Measurements from ENCODE around the gene PAXX.

The PAXX gene

DNA sequence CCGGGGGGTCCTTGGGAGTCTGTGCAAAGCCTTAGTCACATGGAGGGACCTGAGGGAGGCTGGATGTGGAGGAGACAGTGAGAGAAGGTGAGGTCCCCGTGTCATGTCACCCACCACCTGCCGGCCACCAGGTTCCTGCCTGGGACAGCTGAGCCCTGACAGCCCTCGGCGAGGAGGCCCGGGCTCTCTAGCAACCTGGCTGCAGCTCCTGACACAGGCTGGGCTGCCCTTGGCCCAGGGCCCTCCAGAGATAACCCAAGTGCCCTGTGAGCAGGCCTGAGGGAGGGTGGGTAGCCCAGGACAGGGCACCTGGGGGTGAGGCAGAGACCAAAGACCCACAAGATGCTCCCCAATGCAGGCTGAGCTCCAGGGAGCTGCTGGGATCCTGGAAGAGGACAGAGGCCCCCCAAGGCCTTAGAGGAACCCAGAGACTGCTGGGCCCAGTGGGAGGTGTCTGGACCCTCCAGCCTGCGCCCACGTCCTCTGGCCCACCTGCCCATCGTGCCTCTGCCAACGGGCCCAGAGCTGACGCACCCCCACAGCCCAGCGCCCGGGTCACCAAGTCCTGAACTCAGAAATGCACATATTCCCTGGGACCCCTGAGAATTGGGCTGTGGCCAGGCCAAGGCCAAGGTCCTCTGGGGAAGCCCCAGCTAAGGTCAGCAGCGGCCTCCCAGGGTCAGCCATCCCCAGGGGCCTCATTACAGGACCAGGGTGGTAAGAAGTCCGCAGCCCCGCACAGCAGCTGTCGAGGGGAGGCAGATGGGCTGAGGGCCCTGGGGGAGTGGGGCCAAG is 23.7 kb upstream of the PAXX start:
- DNase-seq (ENCODE audit: low spot score), result no peak

DNA sequence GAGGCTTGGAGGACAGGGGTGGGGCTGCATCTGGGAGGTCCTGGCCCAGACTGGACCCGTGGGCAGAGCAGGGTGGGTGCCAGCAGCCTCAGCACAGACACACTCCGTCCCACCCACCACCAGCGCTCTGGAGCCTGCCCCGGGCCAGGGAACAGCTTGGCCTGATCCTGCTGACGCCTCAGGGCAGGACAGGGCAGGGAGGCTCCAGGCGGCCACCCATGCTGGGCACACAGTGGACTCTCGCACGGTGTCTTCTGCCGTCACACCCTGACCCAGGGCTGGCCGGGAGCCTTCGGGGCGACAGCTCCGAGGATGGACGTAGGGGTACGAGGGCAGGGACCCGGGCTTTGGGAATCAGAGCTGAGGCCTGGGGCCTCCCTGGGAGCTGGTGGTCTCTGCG is 23.1 kb upstream of the PAXX start:
- DNase-seq (ENCODE audit: low spot score), result no peak

DNA sequence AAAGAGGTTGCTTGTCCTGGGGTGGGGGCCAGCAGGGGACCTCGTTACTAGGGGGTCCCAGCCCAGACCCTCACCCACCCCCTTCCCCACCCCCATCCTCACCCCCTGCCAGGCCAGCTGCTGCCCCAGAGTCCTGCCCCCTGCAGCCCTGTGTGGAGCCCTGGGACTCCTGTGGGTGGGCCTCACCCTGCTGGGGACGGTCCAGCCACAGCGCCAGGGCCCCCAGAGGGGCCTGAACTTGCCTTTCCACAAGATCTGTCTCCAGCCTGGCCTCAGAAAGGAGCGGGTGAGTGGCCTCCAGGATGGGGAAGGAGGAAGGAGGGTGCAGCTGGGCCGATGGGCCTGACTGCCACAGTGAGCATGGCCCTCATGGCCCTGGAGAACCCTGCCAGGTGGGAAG is 22.4 kb upstream of the PAXX start:
- no peak for DNase-seq (ENCODE audit: low spot score)

DNA sequence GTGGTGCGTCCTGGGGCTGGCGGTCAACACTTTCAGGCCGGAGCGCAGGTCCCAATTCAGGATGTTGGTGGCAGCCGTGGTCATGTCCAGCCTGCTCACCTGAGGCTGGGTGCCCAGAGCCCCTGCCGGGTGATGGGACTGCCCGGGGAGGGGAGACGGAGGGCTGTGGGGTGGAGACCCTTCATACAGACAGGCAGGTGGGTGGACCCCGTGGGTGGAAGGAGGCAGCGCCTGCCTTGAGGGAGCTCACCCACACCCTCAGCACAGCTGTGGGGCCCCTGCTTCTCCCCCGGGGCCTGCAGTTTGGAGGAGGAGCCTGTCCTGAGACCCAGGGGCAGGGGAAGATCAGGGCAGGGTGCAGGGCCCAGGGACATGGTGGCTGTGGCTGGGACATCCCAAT is 21.9 kb upstream of the PAXX start:
- no peak for DNase-seq (ENCODE audit: low spot score)

DNA sequence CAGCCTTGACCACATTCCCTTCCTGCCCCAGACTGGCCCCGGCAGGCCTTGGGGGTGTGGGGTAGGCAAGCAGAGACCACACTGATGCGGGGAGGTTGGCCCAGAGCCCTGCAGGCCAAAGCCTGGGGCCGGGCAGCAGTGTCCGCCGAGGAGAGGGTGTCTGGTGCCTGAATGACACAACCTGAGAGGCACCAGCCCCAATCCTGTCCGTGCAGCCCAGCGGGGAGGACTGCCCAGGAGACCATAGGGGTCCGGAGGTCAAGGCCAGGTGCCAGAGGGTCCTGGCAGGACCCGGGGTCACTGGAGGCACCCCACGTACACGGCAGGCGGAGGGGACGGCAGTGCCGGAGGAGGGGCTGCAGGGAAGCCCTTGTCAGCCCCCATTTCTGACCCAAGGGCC is 20.5 kb upstream of the PAXX start:
- no peak for DNase-seq (ENCODE audit: low spot score)

DNA sequence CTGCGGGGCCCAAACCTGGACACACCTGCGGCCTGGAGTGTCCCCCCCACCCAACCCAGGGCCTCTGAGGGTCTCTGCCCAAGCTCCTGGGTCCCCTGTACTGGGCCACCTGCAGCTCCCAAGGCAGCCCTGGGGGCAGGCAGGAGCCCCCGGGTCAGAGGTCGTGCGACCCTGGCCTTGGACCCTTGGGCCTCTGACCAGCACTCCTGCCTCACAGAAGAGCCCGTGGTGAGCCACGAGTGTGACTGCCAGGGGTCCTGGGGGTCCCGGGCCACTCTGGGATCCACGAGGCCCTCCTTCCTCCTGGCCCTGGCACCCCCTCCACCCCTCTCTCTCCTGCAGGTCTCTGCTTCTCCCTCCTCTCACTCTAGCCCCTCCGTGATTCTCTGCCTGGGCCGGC is 19.9 kb upstream of the PAXX start:
- no peak for DNase-seq (ENCODE audit: low spot score)

DNA sequence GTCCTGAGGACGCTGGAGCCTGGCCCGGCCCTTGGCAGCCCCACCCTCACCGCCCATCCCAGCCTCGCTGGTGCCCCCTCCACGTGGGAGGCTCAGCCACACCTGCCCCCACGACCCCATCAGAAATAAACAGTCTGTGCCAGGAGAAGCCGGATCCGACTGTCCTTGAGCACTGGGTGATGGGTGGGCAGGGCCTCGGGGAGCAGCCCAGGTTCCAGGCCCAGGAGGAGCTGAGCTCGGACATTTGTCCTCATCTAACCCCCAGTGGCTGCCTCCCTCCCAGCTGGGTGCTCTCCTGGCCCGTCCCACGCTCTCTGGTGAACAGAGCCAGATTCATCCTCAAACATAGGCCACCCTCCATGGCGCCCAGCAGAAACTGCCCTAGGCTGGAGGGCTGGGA is 19.5 kb upstream of the PAXX start:
- no peak for DNase-seq (ENCODE audit: low spot score)

DNA sequence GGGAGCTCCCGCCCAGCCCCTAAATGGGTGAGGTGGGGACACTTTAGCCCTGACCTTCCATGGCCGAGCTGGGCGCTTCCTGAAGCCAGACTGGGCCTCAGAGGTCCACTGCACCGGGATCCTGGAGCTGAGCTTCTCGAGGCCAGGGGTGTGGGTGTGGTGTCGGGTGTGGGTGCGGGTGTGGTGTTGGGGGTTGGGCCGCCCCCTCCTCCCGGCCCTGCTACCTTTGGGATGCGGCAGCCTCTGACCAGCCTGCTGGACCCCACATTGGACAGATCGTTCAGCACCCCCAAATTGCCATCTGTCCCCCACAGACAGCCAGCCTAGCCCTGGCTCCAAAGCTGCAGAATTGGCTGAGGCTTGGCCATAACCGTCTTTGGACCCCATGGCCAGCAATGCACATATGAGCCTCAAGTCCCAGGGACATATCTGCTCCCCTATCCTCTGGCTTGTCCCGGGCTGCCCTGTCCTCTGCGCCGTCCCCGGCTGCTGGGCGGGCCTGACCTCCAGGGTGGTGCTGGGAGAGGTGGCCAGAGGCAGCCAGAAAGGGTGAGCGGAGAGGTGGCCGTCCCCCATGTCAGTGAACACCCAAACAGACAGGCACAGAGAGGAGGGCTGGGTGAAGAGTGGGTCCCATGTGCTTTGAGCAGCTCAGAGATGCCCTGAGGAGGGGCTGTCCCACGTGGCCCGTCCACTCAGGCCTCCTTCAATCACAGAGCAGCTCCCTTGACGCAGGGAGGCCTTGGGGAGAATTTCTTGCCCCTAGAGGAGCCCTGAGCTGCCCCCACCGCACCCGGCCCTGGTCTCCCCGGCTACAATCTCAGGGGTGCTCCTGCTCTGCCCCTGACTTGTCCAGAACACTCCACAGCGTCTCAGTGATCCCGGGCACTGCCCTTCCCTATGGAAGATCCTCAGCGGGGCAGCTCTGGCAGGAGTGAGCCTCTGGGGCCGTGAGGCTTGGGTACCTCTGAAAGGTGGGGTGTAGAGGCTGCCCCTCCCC is 18.3 kb upstream of the PAXX start:
- no peak for DNase-seq (ENCODE audit: low spot score)

DNA sequence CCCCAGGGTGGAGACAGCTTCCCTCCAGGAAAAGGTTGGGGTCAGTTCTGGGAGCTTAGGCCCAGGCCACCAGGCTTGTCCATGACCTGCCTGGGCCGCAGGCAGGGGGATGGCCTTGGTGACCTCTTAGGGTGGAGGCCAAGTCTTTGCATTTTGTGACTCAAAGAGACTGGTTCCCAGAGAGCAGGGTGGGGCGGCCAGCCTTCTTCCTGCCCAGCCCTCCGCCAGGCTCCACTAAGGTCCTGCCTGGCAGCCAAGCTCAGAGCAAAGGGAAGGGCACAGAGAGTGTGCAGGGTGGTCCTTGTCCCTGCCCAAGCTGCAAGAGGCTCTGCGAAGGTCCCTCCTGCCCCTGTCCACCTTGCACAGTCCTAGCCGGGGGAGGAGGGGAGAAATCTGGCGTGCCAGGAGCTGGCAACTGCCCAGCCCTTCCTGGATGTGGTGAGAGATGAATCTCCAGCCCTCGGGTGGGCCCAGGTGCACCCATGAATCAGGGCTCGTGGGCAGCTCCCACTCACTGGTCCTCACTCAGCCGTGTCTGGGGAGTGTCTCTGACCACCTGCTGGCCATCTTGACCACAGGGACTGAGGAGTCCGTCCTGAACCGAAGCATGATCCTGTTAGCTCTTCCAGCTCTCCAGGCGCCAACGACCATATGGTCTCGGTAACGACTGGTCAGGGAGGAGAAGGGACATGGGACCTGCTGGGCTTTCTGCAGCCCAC is 17.2 kb upstream of the PAXX start:
- no peak for DNase-seq (ENCODE audit: low spot score)

DNA sequence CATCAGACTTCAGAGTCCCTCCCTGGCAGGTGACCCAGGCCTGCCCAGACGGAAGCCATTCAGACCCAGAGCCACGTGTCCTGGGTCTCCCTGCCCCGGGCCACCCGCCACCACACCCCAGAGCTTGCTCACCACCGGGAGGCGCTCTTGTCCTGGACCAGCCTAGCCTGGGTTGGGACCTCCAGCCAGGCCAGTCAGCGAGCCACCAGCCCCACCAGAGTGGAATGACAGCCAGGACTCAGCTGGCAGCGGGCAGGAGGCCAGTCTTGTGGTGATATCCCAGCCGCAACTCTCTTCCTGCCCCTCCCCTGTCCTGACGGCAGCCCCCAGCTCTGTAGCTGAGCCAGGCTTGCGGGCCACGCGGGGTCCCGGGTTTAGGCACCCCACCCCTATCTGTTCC is 16.6 kb upstream of the PAXX start:
- DNase-seq (ENCODE audit: low spot score), result no peak

DNA sequence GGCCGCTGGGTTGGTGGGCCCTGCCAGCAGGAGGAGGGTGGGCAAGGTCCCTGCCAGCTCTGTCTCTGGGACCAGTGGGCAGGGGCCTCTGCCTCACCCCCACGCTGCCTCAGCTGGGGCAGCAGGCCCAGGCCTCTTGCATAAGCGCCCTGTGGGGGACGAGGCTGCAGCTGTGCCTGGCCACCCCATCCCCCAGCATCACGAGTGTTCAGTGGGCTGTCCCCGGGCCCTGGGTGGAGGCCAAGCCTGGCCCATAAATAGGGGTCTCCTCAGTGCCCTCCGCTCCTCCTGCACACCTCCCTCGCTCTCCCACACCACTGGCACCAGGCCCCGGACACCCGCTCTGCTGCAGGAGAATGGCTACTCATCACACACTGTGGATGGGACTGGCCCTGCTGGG is 15.0 kb upstream of the PAXX start, which contains the start of gene PTGDS:
Gene PTGDS, plus strand, starts transcription at position 282 of the 400 bp plus-strand sequence. Its CDS starts 75 bp downstream, at position 357.
- no peak for DNase-seq (ENCODE audit: low spot score)

DNA sequence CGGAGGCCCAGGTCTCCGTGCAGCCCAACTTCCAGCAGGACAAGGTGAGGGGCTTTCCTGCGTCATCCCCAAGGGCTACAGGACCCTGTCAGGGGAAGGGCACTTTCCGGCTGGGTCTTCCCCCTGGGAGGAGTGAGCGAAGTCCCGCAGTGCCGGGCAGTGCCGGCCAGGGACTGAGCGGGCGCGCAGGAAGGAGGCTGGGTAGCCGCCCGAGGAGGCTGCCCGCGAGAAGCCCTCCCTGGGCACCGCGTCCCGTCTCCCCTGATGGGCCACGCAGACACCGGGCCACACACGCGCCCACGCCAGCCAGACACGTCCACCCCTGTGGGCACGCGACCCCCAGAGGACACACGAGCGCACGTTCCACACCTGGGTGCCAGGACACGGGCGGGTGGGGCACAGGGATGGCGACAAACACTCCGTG is 14.6 kb upstream of the PAXX start:
- DNase-seq (ENCODE audit: low spot score), result no peak

DNA sequence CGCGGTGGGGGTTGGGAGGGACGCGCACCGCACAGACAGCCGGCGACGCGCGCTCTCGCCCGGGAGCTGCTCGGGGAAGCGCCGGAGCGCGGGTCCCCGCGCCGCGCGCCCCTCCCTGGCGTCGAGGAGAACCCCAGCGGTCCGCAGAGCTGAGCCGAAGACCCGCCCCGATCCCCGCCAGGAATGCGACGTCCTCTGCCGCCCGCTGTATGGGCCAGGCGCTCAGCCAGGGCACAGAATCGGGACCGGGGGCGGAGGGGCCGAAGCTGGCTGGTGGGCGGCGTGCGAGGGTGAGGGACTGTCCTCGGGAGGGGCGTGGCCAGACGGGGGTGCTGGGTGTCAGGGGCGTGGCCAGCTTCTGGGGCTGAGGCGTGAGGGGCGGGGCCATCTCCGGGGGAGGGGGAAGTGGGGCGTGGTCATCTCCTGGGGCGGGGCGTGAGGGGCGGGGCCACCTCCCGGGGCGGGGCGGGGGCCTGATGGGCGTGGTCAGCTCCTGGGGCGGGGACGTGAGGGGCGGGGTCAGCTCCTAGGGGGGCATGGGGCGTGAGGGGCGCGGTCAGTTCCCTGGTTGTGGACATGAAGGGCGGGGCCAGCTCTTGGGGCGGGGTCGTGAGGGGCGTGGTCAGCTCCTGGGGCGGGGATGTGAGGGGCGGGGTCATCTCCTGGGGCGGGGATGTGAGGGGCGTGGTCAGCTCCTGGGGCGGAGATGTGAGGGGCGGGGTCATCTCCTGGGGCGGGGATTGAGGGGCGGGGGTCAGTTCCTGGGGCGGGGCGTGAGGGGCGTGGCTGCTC is 14.0 kb upstream of the PAXX start:
- DNase-seq (ENCODE audit: low spot score), result peak; percentile 36

DNA sequence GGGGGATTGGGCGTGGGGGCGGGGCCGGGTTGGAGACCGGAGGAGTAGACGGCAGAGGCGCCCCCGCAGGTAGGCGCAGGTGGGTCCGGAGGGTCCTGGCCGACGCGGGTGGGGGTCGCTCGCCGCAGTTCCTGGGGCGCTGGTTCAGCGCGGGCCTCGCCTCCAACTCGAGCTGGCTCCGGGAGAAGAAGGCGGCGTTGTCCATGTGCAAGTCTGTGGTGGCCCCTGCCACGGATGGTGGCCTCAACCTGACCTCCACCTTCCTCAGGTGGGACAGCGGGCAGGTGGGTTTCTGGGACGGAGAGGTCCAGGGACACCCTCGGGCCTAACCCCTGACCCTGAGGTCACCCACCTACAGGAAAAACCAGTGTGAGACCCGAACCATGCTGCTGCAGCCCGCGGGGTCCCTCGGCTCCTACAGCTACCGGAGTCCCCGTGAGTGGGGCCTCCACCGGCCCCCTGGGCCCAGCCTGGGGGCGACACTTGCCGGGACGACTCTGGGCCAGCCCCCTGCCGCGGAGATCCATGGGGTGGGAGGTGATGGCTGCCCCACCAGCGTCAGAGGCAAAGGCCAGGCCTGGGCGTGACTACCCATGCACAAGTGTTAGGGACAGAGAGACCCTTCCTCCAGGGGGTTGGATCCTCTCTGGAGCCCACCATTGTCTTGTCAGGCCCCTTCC is 13.2 kb upstream of the PAXX start:
- DNase-seq (ENCODE audit: low spot score), result no peak

DNA sequence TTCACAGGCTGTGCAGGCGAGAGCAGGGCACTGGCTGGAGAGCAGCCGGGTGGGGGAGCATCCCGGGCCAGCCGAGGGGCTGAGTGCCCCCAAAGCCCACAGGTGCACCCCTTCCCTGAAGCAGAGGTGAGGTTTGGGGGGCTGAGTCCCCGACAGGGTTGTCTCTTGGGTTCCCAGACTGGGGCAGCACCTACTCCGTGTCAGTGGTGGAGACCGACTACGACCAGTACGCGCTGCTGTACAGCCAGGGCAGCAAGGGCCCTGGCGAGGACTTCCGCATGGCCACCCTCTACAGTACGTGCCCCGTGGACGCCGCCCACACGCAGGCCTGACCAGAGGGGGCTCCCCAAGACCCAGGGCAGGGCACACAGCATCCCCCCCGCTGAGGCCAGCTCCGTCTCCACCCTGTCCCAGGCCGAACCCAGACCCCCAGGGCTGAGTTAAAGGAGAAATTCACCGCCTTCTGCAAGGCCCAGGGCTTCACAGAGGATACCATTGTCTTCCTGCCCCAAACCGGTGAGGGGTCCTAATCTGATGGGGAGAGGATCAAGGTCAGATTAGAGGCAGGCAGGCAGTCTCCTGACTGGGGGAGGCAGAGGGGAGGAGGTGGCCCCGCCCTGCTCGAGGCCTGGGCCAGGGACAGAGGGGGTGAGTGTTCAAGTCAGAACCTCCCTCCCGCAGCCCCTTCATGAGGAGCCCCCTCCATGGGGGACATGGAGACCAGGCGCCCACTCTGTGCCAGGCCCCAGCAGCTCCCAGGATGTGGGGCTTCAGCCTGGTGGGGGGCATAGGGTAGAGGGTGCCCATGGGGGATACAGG is 12.2 kb upstream of the PAXX start:
- no peak for DNase-seq (ENCODE audit: low spot score)

DNA sequence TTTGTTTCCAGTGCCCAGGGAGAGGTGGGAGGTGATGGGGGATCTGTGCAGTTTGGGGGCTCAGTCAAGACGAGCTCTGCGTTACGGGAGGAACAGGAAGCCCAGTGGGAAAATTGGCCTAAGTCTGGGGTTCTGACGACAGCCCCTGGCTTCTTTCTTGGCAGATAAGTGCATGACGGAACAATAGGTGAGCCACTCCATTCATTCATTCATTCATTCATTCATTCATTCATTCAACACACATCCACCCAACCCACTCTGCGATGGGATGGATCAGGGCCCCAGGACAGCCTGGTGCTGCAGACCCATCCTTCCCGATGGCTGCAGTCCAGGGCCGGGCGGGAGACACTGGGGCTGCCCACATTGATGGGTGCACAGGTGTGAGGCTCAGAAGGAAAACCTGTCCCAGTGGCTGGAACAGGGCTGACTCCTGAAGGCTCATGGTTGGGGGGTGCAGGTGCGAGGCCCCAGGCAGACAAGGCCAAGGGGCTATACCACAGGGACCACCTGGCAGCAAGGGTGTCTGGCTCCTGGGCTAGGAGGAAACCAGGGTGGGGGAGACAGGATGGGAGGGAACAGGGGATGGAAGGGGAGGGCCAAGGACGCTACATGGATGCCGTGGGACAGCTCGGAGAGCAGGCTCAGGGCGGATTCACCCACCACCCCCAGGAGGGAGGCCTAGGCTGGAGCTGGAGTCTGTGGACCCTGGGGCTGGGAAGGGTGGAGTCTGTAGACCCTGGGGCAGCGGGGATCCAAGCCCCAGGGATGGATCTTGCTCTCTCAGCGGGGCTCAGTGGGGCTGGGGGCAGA is 11.3 kb upstream of the PAXX start:
- no peak for DNase-seq (ENCODE audit: low spot score)

DNA sequence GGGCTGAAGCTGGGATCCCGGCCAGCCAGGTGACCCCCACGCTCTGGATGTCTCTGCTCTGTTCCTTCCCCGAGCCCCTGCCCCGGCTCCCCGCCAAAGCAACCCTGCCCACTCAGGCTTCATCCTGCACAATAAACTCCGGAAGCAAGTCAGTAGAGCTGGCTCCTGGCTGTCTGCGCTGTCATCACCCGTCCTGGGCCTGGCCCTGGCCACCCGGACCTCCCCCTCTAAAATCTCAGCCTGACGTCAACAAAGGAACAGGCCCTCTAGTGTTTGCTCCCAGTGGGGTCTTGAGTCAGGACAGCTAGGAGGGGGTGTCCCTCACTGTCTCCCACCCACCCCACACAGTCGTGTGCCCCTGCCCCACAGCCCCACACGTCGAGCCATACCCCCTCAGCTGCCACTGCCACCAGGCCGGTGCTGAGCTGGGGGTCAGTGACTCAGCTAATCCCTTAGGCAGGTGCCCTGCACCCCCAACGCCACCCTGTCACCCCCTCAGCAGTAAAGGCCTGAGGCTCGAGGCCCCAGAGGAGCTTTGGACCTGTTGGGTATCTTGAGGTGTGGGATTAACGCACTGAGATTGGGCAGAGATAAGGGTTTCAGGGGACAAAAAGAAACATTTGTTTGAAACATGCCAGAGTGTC is 10.5 kb upstream of the PAXX start:
- peak; percentile 86 for DNase-seq (ENCODE audit: low spot score)

DNA sequence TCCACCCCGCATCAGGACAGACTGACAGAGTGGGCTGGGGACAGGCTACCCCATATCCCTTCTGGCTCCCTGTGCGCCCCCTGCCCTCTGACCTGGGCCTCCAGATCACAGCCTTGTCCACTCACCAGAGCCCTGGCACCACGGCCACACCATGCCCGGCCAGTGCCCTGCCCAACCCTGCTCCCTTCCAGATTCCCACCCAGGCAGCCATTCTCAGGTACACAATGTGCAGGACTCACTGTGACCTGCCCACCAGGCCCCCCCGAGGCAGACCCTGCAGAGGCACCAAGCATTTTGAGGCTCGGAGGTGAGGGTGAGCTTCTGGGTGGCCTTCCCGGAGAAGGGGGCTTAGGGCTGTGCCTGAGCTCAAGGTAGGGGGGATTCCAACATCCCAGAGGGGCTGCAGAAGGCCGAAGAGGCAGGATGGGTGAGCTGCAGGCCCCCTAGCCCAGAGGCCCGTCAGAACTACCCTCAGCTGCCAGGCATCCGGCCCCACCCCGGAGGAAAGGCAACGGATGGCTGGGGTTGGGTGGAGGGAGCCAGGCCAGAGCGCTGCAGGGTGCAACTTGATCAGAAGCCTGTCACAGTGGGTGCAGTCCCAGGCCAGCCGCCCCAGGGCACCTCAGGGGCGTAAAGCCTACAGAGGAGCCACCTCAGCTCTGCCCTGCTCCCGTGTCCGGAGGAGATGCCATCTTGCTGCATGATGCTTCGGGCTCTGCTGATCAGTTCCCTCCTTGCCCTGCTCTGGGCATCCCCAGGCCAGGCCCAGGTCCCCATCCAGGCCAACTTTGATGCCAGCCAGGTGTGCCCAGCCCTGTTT is 9.8 kb upstream of the PAXX start, which contains the start of gene LCNL1:
Gene LCNL1, plus strand, starts transcription at position 762 of the 820 bp plus-strand sequence. CDS start 594 bp downstream, outside the sequence.
- no peak for DNase-seq (ENCODE audit: low spot score)
